Endometrium (tissue), 2 donors: Measurements from ENCODE around the gene ACOX1.

Source experiments
- FAIRE-seq: peaks from 2 replicates; lab custom pipeline; 2012; peaks lifted over from hg19 to GRCh38; lab: Jason Lieb, UNC
- donor health status: control.
- donor health status: control.

Gene ACOX1

DNA sequence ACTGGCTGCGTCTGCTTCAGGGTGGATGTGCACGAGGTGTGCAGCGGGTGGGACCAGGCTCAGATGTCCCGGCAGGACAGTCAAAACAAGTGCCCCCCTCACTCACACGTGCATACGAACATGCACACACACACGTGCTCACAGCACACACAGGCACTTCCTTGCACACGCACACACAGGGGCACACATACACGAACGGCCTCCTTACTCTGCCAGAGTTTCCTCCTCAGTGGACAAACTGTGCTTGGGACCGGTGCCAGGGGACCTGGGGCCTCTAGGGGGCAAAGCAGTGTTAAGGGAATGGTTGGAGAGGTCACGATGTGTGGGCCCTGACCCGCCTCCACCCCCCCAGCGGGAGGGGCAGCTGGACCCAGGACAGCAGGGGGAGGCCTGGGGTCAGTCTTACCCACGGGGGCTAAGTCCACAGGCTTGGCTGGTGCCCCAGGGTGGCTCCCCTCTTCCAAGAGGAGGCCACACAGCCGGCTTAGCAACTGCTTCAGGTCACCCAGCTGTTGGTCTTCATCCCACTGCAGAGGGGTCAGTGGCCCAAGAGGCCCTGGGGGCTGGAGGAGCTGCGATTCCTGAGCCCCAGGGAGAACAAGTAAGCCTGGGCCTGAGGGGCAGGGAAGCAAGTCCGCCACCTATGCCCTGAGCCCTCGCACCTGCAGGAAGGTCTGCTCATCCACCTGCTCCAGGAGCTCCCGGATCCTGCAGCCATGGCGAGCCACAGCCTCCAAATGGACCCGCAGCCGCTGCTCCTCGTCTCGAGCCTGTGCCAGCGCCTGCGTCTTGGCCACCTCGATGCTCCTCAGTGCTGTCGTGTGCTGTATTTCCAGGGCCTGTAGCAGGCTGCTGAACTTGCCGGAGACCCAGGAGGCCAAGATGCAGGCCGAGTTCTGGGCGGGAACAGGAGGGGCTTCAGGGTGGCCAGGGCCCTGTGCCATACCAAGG lies 87.1 kb downstream of the ACOX1 start:
- no peak for FAIRE-seq
